IPS DF 4.7 (cell line): Measurements from ENCODE around the gene TMOD1.

ENCODE experiments used
- DNase-seq: peaks from one replicate; pipeline ENCODE4 v3.0.0-alpha.2; 2013; ENCODE audit warnings: low spot score; ENCODE audit errors: extremely low read depth

TMOD1 gene

DNA sequence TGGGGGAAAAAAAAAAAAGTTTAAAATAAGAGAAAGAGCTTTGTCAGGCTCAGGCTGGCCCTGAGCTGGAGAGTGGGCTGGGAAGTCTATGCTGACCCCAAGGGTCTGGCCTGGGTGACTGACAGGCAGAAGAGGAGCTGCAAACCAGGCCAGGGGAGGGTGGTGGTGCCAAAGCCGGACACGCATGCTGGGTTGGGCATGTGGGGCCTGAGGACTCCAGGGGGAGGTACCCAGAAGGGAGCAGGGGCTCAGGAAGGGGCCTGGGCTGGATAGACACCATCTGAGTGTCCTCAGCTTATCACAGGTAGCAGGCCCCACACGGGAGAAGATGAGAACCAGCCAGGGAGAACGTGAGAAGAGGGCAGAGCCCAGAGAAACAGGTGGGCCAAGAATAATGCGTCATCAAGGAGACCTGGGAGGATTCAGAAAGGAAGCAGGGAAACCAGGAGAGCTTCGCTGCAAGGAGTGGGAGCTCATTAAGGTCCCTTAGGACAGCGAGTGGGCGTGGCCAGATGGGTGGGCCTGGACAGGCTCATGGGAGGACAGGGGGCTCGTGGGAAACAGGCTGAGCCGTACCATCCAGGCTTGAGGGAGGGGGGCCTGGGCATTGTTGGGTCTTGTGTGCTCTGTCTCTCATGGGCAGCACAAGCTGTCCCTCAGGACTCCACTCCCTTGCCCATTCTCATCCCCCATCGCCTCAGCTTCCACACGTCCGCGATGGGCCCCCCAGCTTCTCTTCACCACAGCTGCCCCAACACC is 16.0 kb downstream of the TMOD1 start:
- no peak for DNase-seq

DNA sequence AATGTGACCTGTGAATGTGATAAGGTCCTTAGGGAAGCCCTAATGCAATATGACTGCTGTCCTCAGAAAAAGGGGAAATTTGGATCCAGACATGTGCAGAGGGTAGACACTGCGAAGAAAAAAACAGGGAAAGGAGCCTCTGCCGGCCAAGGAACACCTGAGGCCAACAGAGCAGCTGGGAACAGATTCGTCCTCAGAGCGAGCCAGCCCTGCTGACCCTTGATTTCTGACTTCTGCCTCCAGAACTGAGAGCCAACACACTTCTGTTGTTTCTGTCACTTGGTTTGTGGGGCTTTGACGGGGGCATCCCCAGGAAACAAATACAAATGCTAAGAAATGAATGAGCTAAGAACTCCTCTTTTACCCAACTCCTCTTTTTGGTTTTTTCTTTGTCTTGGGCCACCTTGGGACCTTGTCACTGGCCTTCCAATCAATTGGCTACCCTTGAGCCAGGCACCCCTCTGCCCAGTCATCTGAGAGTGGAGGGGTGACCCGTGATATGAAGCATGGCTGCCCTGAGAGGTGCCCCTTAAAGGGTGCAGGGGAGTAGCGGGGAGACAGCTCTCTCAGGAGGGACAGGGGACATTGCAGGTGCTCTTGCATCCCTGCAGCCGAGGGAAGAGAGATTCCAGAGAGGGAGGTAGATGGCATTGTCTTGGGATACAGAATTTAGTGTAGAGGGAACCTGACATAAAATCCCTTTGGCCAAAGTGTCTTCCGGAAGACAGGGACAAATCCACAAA is 16.9 kb downstream of the TMOD1 start:
- DNase-seq, result no peak

DNA sequence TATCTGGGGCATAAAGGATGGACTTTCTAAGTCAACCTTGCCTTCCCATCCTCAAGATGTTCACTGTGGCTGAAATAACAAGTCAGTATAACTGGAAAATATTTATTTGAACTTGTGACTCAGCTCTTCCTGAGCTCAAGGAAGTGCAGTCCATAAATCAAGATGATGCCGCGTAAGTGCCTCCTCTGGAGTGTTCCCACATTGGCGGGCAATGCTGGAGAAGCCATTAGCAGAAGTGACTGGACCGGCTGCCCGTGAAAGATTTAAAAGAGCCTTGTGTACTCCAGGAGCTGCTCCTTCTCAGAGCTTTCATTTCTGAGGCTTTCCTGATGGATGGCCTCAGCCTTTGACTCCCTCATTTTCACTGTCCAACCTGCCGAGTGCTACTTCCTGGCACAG is 17.4 kb downstream of the TMOD1 start:
- no peak for DNase-seq

DNA sequence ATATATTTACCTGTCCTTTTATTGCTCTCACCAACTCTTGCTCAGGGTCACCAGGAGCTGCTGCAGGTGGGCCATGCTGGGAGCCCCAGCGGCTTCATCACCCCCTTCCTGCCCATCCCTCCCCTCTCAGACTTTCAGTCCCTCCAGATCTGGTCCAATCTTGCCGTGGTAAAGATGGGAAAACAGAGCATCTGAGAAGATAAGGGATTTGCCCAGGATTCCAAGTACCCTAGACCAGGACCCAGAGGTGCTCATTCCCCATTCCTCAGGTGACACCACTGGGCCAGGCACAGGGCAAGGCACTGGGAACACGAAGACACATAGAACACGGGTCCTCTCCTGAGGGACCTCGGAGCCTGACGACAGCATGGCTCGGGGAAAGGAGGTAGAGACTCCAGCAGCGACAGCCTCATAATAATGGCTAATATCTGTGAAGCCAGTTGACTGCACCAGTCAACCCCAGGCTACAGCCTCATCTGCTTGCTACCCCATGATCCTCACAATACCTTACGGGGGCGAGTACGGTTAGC is 18.0 kb downstream of the TMOD1 start:
- DNase-seq, result no peak

DNA sequence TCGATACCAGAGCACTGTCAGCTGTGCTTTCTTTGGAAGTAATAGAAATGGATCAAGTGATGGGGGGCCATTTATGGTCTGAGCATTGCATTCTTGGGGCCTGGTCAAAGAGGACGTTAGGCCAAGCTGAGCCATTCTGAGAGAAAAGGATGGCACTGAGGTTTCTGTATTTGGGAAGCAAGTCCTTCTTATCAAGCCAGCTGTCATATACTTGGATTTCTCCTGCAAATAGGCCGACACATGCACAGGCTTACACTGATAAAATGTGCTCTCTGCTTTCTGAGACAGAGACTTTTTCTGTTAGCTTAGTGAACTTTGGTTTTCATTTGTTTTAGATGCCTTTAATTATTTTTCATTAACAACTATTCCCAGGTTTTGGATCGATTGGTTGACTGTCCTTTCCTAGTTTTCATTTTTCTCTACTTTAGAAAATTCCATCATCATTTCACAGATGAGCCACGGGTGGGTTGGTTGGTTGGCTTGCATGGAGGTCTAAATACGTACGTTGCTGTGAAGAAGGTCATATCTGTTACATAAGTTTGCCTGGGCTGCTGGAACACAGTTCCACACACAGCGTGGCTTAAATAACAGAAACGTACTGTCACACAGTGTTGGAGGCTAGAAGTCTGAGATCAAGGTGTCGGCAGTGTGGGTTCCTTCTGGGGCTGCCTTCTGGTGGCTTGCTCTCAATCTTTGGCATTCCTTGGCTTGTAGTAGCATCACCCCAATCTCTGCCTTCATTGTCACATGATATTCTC is 20.3 kb downstream of the TMOD1 start:
- DNase-seq, result no peak

DNA sequence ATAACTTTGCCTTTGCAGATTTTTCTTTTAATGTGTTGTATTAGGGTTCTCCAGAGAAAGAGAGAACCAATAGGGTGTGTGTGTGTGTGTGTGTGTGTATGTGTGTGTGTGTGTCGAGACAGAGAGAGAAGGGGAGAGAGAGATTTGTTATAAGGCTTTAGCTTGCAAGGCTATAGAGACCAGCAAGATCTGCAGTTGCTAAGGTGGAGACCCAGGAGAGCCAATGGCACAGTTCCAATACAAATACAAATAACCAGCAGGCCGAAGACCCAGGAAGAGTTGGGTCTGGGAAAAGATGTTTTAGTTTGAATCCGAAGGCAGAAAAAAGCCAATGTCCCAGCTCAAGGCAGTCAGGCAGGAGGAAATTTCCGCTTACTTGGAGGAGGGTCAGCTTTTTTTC is 23.0 kb downstream of the TMOD1 start:
- no peak for DNase-seq

DNA sequence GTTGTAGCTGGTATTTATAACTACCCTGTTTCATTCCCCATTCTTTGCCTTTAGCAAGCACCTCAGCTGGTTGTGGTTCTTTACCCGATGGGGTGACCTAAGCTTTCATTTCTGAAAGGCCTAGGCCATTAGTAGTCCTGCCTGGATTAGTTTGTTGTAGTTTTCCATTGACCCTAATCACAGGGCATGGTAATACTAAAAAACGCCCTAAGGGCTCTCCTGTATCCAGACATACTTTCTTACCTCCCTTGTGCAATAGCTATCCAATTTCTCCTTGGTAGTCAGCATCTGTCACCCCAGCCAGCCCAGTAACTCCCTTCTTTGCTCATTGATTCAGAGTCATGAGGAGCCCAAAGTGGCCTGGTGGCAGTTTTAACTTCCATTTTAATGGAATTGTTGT is 24.0 kb downstream of the TMOD1 start:
- DNase-seq, result no peak

DNA sequence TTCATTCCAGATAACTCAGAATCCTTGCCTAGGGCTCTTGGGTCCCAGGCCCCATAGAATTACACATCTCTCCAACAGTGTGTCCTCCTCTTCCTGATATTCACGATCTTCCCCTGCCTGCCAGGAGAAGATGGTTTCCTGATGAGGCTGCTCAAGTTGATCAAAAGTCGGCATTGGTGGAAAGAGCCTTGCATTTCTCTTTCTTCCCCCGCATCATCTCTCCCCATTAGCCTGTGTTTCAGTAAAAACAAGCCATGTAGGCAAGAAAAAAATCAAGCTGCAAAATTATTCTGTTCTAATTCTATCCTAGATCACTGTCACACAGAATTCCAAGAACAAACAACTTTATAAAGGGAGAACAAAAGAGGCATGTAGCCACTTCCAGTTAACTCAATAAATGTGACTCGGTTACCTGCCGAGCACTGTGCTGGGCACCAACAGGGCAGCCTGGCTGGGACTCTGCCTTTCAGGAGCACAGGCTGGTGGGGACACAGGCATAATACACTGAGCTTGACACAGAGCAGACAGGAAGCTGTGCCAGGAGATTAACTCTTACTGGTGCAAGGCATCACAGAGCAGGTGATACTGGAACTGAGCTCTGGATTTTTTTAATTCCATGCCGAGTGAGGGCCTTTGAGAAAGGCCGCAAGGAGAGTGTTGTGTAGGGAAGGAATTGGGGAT is 25.6 kb downstream of the TMOD1 start:
- DNase-seq, result no peak

DNA sequence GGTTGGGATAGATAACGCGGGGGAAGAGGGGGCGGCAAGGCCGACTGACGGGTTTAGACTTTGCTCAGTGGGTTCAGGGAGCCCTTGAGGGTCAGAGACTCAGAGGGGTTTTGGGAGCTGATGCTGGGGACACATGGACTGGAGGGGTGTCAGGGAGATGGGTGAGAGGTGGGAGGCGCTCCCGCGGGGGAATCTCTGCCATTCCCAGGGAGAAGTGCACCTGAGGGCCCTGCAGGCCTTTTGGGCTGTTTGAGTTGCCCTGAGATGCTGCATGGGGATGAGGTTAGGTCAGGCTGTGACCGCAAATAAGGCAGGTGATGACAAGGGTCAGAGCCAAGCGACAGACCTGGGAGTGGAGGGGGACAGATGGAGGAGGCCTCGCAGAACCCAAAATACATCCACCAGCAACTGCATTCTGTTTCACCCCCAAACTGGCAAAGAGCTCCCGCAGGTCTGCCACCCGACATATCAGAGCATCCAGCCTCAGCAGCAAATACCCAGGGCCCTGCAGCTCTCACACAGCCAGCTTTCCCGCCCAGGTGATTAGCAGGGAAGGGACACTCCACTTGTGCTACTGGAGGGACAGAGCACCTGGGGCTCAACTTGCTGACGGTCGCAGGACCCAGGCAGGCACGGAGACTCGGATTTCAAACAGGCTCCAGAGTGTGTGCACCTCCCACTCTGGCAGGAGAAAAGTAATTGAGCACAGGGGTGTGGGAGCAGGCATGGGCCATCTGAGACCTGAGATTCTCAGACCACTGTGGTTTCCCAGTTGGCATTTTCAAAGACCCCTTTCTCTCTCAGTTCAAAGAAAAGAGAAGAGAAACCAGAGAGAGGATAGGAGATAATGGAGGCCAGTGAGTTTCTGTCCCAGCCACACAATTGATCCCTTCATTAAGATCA is 26.4 kb downstream of the TMOD1 start:
- DNase-seq, result no peak

DNA sequence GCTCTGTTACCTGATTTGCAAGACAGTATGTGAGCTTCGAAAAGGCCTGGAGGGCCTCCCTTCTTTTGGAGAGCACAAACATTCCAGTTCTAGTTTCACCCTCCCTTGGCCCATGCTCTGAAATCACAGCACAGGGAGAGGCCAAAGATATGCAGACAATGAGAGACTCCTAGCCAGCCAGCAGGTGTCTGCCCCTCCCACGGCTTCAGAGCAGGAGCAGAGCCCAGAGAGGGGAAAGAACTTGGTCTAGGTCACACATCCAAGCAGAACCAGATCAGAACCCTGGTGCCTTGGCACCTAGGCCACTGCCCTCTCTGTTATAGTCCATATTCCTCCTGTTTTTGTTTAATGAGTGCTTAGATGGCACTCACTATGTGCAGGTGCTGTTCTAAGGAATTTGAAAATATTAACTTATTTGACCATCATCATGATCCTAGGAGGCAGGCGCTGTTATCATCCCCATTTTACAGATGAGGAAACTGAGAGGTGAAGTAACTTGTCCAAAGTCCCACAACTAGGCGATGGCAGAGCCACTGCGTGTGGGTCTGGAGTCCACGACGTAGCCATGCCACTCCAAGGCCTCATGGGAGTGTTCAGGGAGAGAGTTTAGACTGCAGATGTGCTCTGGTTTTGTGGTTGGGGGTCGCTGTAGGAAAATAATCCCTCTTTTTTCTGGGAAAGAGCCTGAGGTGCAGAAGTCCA is 27.2 kb downstream of the TMOD1 start:
- no peak for DNase-seq

DNA sequence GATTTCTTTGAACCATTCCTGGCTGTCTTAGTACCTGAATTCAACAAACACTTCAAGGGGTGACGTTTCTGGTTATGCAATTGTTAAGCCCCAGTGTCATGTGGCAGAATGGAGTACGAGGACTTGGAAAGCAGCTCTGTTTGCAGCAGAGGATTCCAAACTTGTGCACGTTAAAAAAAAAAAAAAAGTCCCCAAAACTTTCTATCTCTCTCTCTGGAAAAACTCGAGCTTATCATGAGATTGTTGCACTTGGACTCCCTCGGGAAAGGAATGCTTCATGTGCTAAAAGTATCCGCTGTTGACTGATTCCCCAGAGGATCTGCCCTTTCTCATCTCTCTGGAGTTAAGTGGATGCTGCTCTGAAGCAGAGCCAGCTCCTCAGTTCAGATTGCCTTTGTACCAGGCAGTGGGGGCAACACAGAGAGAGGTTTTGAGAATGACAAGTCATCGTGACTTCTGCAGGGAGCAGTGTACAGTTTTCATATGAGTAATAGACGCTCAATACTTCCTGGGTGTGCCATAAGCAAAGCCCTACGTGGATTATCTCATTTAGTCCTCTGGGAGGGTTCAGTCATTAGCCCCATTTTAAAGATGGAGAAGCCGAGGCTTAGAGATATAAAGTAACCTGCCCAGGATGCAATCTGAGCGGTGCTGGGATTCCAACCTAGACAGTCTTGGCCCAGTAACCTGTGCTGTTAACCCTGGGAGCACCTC is 28.1 kb downstream of the TMOD1 start:
- DNase-seq, result no peak

DNA sequence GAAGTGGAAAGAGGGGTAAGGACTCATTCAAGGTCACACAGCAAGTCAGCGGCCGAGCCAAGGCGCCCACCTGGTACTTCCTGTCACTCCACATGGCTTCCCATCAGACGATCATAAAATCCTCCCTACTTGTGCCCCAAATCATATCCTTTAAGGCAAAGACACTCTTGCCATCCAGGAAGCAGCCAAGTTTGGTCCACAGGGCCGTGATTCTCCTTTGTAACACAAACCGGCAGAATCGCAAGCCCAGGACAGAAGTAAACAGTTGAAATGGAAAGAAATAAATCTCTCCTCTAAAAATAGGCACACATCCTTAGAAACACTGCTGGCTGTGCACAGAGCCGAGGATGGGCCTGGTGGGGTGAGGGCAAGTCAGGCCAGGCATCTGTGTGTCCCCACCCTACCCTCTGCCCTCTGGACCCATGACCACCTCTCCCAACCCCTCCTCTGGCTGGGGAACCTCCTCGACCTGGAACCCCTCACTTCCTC is 30.5 kb downstream of the TMOD1 start:
- no peak for DNase-seq

DNA sequence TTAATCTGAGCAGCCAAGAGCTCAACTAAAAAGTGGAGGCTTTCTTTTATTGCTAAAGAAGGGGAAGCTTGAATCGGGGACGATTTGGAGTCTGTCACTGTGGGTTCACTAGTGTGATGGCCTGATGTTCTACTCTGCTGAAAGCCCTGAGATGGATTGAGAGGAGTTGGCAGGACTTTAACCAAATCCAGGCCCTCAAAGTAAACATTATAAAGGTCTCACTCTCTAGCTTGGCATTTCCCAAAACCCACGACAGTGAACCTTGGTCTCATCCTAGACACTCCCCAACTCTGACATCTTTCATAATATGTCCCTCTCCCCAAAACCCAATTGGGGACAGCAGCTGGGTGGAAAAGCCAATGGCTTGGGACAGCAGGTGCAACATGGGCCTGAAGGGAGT is 32.7 kb downstream of the TMOD1 start:
- DNase-seq, result no peak

DNA sequence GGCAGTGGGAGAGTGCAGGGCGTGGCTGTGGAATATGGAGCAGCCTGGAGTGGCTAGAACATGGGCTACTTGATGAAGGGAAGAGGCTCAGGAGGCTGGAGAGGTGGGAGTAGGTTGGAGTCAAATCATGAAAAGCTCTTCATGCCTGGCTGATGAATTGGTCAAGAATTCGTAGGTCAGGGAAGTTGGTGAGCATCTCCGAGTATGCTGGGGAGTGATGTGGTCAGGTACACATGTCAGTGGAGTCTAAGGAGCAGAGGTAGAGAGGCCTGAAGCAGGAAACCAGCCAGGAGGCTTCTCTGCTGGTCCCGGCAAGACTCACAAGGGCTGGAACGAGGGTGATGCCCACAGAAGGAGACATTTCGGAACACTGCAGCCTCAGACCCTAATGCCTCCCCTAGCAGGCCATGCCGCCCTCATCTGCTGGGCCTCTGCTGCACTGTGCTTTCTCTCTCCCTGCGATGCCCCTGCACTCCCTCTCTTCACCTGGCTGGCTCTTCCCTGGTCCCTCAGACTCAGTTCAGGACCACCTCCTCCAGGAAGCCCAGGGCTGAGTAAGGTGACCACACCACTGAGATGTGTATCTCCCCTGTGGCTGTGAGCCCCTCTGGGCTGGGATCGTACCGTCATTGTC is 33.6 kb downstream of the TMOD1 start:
- no peak for DNase-seq

DNA sequence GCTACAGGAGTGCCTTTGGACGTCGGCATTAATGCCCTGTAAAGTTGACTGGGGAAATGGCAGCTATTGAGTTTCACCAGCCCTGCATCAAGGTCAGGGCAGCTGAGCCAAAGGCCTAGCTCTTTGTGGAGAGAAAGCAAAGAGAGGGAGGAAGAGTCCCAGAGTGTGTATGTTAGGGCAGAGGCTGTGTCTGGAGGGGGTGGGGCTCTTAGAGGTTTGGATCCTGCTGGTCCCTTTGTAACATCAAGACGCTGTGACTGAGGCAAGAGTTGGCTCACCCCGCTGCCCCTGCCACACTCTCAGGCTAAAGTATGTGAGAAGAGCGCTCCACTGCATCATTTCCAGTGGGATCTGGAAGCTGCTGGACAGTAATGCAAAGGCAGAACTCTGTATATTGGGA is 34.3 kb downstream of the TMOD1 start:
- no peak for DNase-seq

DNA sequence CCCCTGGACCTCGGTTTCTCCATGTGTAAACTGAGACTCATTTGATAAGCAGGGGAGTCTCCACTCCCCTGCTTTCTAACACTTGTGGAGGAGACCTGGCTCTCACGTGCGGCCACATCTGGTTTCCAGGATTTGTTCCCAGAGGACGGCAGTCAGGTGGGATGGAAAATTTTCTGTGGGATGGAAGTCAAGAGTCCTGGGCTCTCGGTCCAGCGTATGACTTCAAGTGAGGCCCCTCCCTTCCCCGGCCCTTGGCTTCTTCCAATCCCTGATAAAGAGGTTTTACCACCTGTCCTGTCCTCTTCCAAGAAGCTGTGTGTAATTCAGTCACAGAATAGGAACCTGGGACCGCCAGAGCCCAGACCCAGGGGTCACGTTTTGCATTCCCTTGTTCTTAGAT is 35.0 kb downstream of the TMOD1 start:
- DNase-seq, result no peak

DNA sequence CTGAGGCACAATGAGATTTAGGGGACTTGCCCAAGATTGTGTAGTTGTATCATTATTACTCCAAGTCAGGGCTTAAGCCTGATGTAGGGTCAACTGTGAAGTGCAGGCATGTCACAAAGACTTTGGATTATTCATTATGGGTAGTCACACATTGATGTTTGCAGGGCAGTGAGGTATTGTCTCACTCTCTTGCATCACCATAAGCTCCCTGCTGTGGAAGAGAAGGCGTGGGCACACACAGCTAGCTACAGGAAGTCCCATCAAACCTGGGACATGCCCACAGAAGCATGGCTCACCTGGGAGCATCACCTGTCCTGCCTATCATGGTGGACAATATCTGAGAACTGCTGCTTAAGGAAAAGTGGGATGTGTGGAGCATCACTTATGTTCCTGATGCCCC is 42.1 kb downstream of the TMOD1 start:
- no peak for DNase-seq

DNA sequence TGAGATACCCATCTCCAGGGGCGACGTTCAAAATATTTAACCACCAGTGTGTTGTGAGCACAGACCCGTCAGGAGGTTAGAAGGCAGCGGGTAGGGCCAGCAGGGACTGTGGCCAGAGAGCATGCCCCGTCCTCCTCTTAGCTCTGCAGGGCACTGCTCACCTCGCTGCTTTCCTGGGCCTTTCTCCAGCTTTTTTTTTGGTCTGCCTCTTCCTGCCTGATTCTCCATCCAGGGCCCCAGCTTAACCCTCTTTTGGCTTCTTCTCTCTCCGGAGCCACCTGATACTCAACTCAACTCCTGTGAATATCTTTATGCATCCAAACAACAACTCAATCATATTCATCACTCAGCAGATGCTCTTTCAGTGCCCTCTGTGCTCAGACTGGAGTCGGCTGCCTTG is 44.0 kb downstream of the TMOD1 start:
- no peak for DNase-seq
